HG03159 (cell line): ENCODE results near the gene EDIL3.
"Not testable (repeated sequence)": the region's sequence is repeated elsewhere in the genome, so short reads cannot be mapped to it uniquely, and the experiment has no call there.

ENCODE experiments used
- ATAC-seq: cut with Tn5 transposase; IDR thresholded peaks from one replicate; pipeline ENCODE4 v1.9.1; 2021; ENCODE audit warnings: mild to moderate bottlenecking, moderate library complexity; ENCODE audit not compliant: unreplicated experiment

The EDIL3 gene

GRCh38 chr5:84080908-84081307 is 303.8 kb downstream of the EDIL3 start:
- ATAC-seq = no peak

GRCh38 chr5:84072339-84072738 is 312.3 kb downstream of the EDIL3 start:
- no peak for ATAC-seq

- ATAC-seq = no peak
Observed at GRCh38 chr5:84069608-84070179, 315.0 kb downstream of the EDIL3 start.

GRCh38 chr5:84063041-84063440 is 321.6 kb downstream of the EDIL3 start:
- no peak for ATAC-seq

GRCh38 chr5:84059672-84060071 is 325.0 kb downstream of the EDIL3 start:
- ATAC-seq = no peak

GRCh38 chr5:84058561-84058960 is 326.1 kb downstream of the EDIL3 start:
- no peak for ATAC-seq

- ATAC-seq = no peak
Observed at GRCh38 chr5:84057211-84057610, 327.5 kb downstream of the EDIL3 start.

- ATAC-seq = no peak
Observed at GRCh38 chr5:84045964-84046363, 338.7 kb downstream of the EDIL3 start.

GRCh38 chr5:84036842-84037241 is 347.8 kb downstream of the EDIL3 start:
- no peak for ATAC-seq

- no peak for ATAC-seq
Observed at GRCh38 chr5:84032324-84032723, 352.4 kb downstream of the EDIL3 start.

- no peak for ATAC-seq
Observed at GRCh38 chr5:84028093-84028492, 356.6 kb downstream of the EDIL3 start.

GRCh38 chr5:84018521-84018920 is 366.2 kb downstream of the EDIL3 start:
- not testable (repeated sequence) for ATAC-seq

- ATAC-seq = no peak
Observed at GRCh38 chr5:84017523-84018172, 367.0 kb downstream of the EDIL3 start.

- ATAC-seq = no peak
Observed at GRCh38 chr5:84016085-84016484, 368.6 kb downstream of the EDIL3 start.

- ATAC-seq = no peak
Observed at GRCh38 chr5:84014966-84015365, 369.7 kb downstream of the EDIL3 start.

GRCh38 chr5:83993803-83994202 is 390.9 kb downstream of the EDIL3 start:
- ATAC-seq = no peak

- no peak for ATAC-seq
Observed at GRCh38 chr5:83991566-83992224, 393.0 kb downstream of the EDIL3 start.

GRCh38 chr5:83988293-83988685 is 396.4 kb downstream of the EDIL3 start:
- no peak for ATAC-seq

- ATAC-seq = no peak
Observed at GRCh38 chr5:83987513-83988292, 397.0 kb downstream of the EDIL3 start.

GRCh38 chr5:83983852-83984251 is 400.8 kb downstream of the EDIL3 start:
- no peak for ATAC-seq

- ATAC-seq = no peak
Observed at GRCh38 chr5:83973925-83974815, 410.5 kb downstream of the EDIL3 start.
